Stimulated activated CD4-positive, alpha-beta T cell treated with anti-CD3 and anti-CD28 coated beads, Interleukin-4, amount 100 ng/mL, for 1 hour (primary cell): Measurements from ENCODE around the gene KRTAP2-2.
"Not testable (repeated sequence)": the region's sequence is repeated elsewhere in the genome, so short reads cannot be mapped to it uniquely, and the experiment has no call there.

ENCODE experiments used
- DNase-seq: peaks from one replicate; pipeline ENCODE4 v3.0.0-alpha.2; 2020

Gene KRTAP2-2

GRCh38 chr17:41055130-41055529, at the start of gene KRTAP2-2:
TSS of gene KRTAP2-2 (minus strand) at chr17:41055230. CDS start at chr17:41055211, 19 bp downstream.
- not testable (repeated sequence) for DNase-seq

GRCh38 chr17:41104386-41105038, 49.5 kb upstream of the KRTAP2-2 start:
- DNase-seq = not testable (repeated sequence)

- no peak for DNase-seq
These were observed 48.9 kb upstream of the KRTAP2-2 start for GRCh38 chr17:41103896-41104295.

- no peak for DNase-seq
These were observed 46.7 kb upstream of the KRTAP2-2 start, which contains the start of gene KRTAP4-16 for GRCh38 chr17:41101586-41102259. TSS of gene KRTAP4-16 (minus strand) at chr17:41102209. CDS start at chr17:41102209, 0 bp downstream.

GRCh38 chr17:41099682-41100480, 44.9 kb upstream of the KRTAP2-2 start:
- not testable (repeated sequence) for DNase-seq

- DNase-seq = no peak
These were observed 43.5 kb upstream of the KRTAP2-2 start for GRCh38 chr17:41098481-41098880.

- no peak for DNase-seq
These were observed 43.0 kb upstream of the KRTAP2-2 start, which contains the start of gene KRTAP4-8 for GRCh38 chr17:41098042-41098441. TSS of gene KRTAP4-8 (minus strand) at chr17:41098142. CDS start at chr17:41098084, 58 bp downstream.

- DNase-seq = no peak
These were observed 41.0 kb upstream of the KRTAP2-2 start for GRCh38 chr17:41096055-41096454.

- not testable (repeated sequence) for DNase-seq
These were observed 33.8 kb upstream of the KRTAP2-2 start for GRCh38 chr17:41088760-41089352.

- not testable (repeated sequence) for DNase-seq
These were observed 29.2 kb upstream of the KRTAP2-2 start, which contains the start of gene KRTAP4-7 for GRCh38 chr17:41084100-41084856. TSS of gene KRTAP4-7 (plus strand) at chr17:41084150. CDS start at chr17:41084207, 57 bp downstream.

- not testable (repeated sequence) for DNase-seq
These were observed 28.4 kb upstream of the KRTAP2-2 start for GRCh38 chr17:41083427-41083826.

GRCh38 chr17:41082626-41083025, 27.6 kb upstream of the KRTAP2-2 start:
- DNase-seq = no peak

- no peak for DNase-seq
These were observed 21.8 kb upstream of the KRTAP2-2 start for GRCh38 chr17:41076788-41077187.

GRCh38 chr17:41073676-41074075, 18.6 kb upstream of the KRTAP2-2 start:
- DNase-seq = no peak

GRCh38 chr17:41071606-41072360, 16.8 kb upstream of the KRTAP2-2 start:
- DNase-seq = no peak

GRCh38 chr17:41069031-41069430, 14.0 kb upstream of the KRTAP2-2 start:
- no peak for DNase-seq

GRCh38 chr17:41067281-41067680, 12.3 kb upstream of the KRTAP2-2 start:
- no peak for DNase-seq

GRCh38 chr17:41065829-41066624, 11.0 kb upstream of the KRTAP2-2 start, which contains the start of gene KRTAP2-4:
TSS of gene KRTAP2-4 (minus strand) at chr17:41065879. CDS start at chr17:41065845, 34 bp downstream.
- DNase-seq = no peak

GRCh38 chr17:41065016-41065689, 10.1 kb upstream of the KRTAP2-2 start:
- not testable (repeated sequence) for DNase-seq

- DNase-seq = no peak
These were observed 9.3 kb upstream of the KRTAP2-2 start for GRCh38 chr17:41064301-41064700.
